GM03348 (cell line): ENCODE data around the gene CALCB.
A peak's percentile ranks its signal among the peaks of the same experiment; 100 is the strongest.

Experiments
- DNase-seq: peaks from one replicate; pipeline ENCODE4 v3.0.0; 2012; ENCODE audit warnings: low spot score

Gene CALCB

GRCh38 chr11:15118431-15118830, 45.0 kb downstream of the CALCB start:
- DNase-seq = no peak

GRCh38 chr11:15119352-15119751, 46.0 kb downstream of the CALCB start:
- DNase-seq = no peak

- no peak for DNase-seq
Observed at GRCh38 chr11:15119826-15120225, 46.4 kb downstream of the CALCB start.

- peak; percentile 87 for DNase-seq
Observed at GRCh38 chr11:15123849-15124248, 50.5 kb downstream of the CALCB start.

GRCh38 chr11:15124528-15124927, 51.1 kb downstream of the CALCB start:
- DNase-seq = no peak

- DNase-seq = peak; percentile 54
Observed at GRCh38 chr11:15127341-15127740, 53.9 kb downstream of the CALCB start.
